IPS-15b (cell line): Measurements from ENCODE around the gene F2RL2.
"Not testable (repeated sequence)": the region's sequence is repeated elsewhere in the genome, so short reads cannot be mapped to it uniquely, and the experiment has no call there.

Source experiments
- H3K27me3 ChIP-seq: one replicate; pipeline ENCODE4 v1.6.1; 2013; ENCODE audit warnings: low read length; ENCODE audit not compliant: control insufficient read depth, insufficient read depth
- H3K36me3 ChIP-seq: one replicate; pipeline ENCODE4 v1.6.1; 2013; ENCODE audit warnings: low read length; ENCODE audit not compliant: control insufficient read depth, insufficient read depth
- H3K4me1 ChIP-seq: one replicate; pipeline ENCODE4 v1.6.1; 2013; ENCODE audit warnings: mild to moderate bottlenecking, low read length; ENCODE audit not compliant: control insufficient read depth, insufficient read depth
- H3K4me3 ChIP-seq: one replicate; pipeline ENCODE4 v1.5.1; 2013; ENCODE audit warnings: low read depth, low read length
- H3K9ac ChIP-seq: one replicate; pipeline ENCODE4 v1.6.1; 2013; ENCODE audit warnings: low read depth, mild to moderate bottlenecking, low read length
- H3K9me3 ChIP-seq: one replicate; pipeline ENCODE4 v1.6.1; 2013; ENCODE audit warnings: mild to moderate bottlenecking, low read length; ENCODE audit not compliant: control insufficient read depth, insufficient read depth

Gene F2RL2

GRCh38 chr5:76617675-76618074 lies 5.5 kb downstream of the F2RL2 start:
- no peak overlapping the region for H3K4me3 ChIP-seq
- H3K9ac ChIP-seq = no peak overlapping the region
- H3K9me3 ChIP-seq = no peaks in the 10 kb centered on the region
- H3K27me3 ChIP-seq = no peaks in the 10 kb centered on the region
- H3K4me1 ChIP-seq = peaks cover 2% of the 10 kb centered on the region
- H3K36me3 ChIP-seq = no peaks in the 10 kb centered on the region

DNA sequence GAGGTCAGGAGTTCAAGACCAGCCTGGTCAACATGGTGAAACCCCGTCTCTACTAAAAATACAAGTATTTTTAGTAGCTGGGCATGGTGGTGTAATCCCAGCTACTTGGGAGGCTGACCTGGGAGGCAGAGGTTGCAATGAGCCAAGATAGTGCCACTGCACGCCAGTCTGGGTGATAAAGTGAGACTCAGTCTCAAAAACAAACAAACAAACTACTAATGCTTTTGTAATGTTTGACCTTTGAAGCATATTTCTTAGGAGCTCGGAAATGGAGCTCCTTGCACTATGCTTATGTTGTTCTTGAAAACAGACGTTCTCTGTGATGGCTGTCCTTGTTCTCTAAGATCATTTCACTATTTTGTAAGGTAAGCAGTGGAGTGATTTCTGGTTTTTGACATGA lies 6.0 kb downstream of the F2RL2 start:
- Histone ChIP-seq H3K9me3 (no peaks in the 10 kb centered on the region), H3K9ac (no peak overlapping the region), H3K4me1 (peaks cover 2% of the 10 kb centered on the region), H3K36me3 (no peaks in the 10 kb centered on the region), H3K4me3 (no peak overlapping the region), H3K27me3 (no peaks in the 10 kb centered on the region)

- Histone ChIP-seq H3K9ac (no peak overlapping the region), H3K27me3 (no peaks in the 10 kb centered on the region), H3K4me1 (no peaks in the 10 kb centered on the region), H3K4me3 (no peak overlapping the region), H3K9me3 (no peaks in the 10 kb centered on the region), H3K36me3 (no peaks in the 10 kb centered on the region)
Observed at GRCh38 chr5:76616206-76616605, 7.0 kb downstream of the F2RL2 start.

- no peaks in the 10 kb centered on the region for H3K36me3 ChIP-seq
- H3K27me3 ChIP-seq = no peaks in the 10 kb centered on the region
- H3K4me1 ChIP-seq = no peaks in the 10 kb centered on the region
- no peak overlapping the region for H3K4me3 ChIP-seq
- no peaks in the 10 kb centered on the region for H3K9me3 ChIP-seq
- no peak overlapping the region for H3K9ac ChIP-seq
Observed at GRCh38 chr5:76615759-76616158, 7.4 kb downstream of the F2RL2 start.

DNA sequence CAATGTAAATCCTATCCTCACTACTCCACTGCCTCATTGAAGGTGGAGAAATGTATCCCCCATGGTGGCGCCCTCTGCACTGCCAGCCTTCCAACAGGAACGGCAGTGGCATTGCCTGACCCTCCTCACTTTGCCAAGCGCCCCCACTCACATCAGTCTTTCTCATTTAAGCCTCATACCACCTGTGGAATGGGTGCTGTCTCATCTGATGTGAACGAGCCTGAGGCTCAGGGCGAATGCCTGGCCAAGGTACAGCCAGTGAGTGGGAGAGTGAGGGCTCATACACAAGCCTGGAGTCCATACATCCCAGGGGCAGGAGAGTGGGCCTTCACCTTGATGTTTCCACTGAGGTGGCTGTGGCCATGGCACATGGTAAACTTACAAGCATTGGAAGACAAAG lies 10.3 kb downstream of the F2RL2 start:
- no peaks in the 10 kb centered on the region for H3K27me3 ChIP-seq
- H3K4me1 ChIP-seq = peaks cover under 1% of the 10 kb centered on the region
- H3K9ac ChIP-seq = no peak overlapping the region
- H3K4me3 ChIP-seq = no peak overlapping the region
- H3K36me3 ChIP-seq = no peaks in the 10 kb centered on the region
- no peaks in the 10 kb centered on the region for H3K9me3 ChIP-seq

- no peak overlapping the region for H3K9ac ChIP-seq
- H3K9me3 ChIP-seq = no peaks in the 10 kb centered on the region
- H3K27me3 ChIP-seq = no peaks in the 10 kb centered on the region
- H3K4me3 ChIP-seq = no peak overlapping the region
- peaks cover 7% of the 10 kb centered on the region for H3K4me1 ChIP-seq
- H3K36me3 ChIP-seq = no peaks in the 10 kb centered on the region
Observed at GRCh38 chr5:76610196-76610595, 13.0 kb downstream of the F2RL2 start.

DNA sequence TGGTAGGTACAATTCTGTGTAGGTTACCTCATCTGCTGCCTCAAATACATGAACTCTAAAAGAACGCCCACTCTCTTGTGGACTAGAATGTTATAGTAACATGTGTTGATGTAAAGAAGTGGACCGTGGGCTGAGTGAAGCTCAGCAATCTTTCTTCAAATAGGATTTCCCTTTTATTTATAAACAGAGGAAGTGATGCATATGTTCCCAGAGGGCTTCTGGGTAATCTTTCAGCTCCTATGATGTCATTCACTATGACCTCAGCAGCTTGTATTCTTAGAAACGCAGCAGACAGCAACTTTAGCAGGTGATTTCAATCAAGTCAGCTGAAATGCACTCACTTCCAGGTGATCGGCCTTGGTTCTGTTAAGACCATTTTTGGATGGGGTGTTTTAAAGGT lies 14.4 kb downstream of the F2RL2 start:
- H3K9ac ChIP-seq = no peak overlapping the region
- no peak overlapping the region for H3K4me3 ChIP-seq
- H3K9me3 ChIP-seq = no peaks in the 10 kb centered on the region
- H3K27me3 ChIP-seq = no peaks in the 10 kb centered on the region
- H3K36me3 ChIP-seq = no peaks in the 10 kb centered on the region
- peaks cover 7% of the 10 kb centered on the region for H3K4me1 ChIP-seq

- Histone ChIP-seq H3K4me3 (no peak overlapping the region), H3K36me3 (no peaks in the 10 kb centered on the region)
Observed at GRCh38 chr5:76607353-76607871, 15.8 kb downstream of the F2RL2 start.

GRCh38 chr5:76606701-76607100 lies 16.5 kb downstream of the F2RL2 start:
- Histone ChIP-seq H3K27me3 (no peaks in the 10 kb centered on the region), H3K9me3 (no peaks in the 10 kb centered on the region), H3K36me3 (no peaks in the 10 kb centered on the region), H3K4me3 (no peak overlapping the region), H3K4me1 (peaks cover 7% of the 10 kb centered on the region), H3K9ac (no peak overlapping the region)

More at GRCh38 chr5:76607353-76607871, 15.8 kb downstream of the F2RL2 start:
- Histone ChIP-seq H3K9me3 (no peaks in the 10 kb centered on the region), H3K27me3 (no peaks in the 10 kb centered on the region), H3K9ac (no peak overlapping the region), H3K4me1 (peaks cover 7% of the 10 kb centered on the region)

DNA sequence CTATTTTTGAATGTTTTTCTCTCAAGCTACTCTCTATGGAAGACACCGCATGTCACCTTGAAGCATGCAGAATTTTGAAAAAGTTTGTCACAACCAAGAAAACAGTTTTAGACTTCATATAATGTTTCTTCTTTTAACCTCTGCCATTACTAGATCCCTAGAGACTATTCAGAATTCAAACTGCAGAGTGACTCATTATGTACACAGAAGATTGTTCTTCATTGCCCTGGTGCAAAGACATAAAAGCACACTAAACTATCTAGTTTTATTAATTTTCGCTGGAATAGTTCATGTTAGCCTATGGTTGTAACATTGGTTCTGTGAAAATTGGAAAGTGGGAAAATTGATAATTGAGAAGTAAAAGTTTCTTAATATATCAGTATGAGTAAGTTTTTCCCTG lies 18.4 kb downstream of the F2RL2 start:
- Histone ChIP-seq H3K9me3 (no peaks in the 10 kb centered on the region), H3K4me1 (peaks cover 7% of the 10 kb centered on the region), H3K9ac (no peak overlapping the region), H3K4me3 (no peak overlapping the region), H3K36me3 (no peaks in the 10 kb centered on the region), H3K27me3 (no peaks in the 10 kb centered on the region)

DNA sequence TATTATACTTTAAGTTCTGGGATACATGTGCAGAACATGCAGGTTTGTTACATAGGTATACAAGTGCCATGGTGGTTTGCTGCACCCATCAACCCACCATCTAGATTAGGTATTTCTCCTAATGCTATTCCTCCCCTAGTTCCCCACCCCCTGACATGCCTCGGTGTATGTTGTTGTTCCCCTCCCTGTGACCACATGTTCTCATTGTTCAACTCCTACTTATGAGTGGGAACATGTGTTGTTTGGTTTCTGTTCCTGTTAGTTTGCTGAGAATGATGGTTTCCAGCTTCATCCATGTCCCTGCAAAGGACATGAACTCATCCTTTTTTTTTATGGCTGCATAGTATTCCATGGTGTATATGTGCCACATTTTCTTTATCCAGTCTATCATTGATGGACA lies 19.2 kb downstream of the F2RL2 start:
- not testable (repeated sequence) for H3K36me3 ChIP-seq, H3K9me3 ChIP-seq, H3K4me1 ChIP-seq, H3K4me3 ChIP-seq, H3K9ac ChIP-seq, H3K27me3 ChIP-seq

GRCh38 chr5:76602094-76602726 lies 21.0 kb downstream of the F2RL2 start:
- H3K4me1 ChIP-seq = peaks cover under 1% of the 10 kb centered on the region
- H3K9me3 ChIP-seq = no peaks in the 10 kb centered on the region
- H3K27me3 ChIP-seq = no peaks in the 10 kb centered on the region
- no peak overlapping the region for H3K4me3 ChIP-seq
- no peaks in the 10 kb centered on the region for H3K36me3 ChIP-seq
- H3K9ac ChIP-seq = no peak overlapping the region
